Cardiac fibroblast (primary cell): ENCODE data around the gene MACROD2.

Experiments
- DNase-seq, 2 donors: peaks; one replicate each; pipeline versions ENCODE4 v3.0.0 to v3.0.0-alpha.2; 2010; ENCODE audit warnings: low read depth in 2 of 2
- H3K4me3 ChIP-seq, 2 donors: replicated peaks in 1 of 2; 1 replicate in 1 of 2; 2 replicates in 1 of 2; pipeline ENCODE4 v1.5.1; 2011; ENCODE audit warnings: low read depth in 2 of 2, low read length in 2 of 2, mild to moderate bottlenecking in 2 of 2, moderate library complexity in 1 of 2
- TF ChIP-seq, protein P1 (sequence below): IDR thresholded peaks from one replicate; pipeline ENCODE4 v1.5.1; 2011; ENCODE audit warnings: low read depth, mild to moderate bottlenecking, low read length, inconsistent platforms

The MACROD2 gene

DNA sequence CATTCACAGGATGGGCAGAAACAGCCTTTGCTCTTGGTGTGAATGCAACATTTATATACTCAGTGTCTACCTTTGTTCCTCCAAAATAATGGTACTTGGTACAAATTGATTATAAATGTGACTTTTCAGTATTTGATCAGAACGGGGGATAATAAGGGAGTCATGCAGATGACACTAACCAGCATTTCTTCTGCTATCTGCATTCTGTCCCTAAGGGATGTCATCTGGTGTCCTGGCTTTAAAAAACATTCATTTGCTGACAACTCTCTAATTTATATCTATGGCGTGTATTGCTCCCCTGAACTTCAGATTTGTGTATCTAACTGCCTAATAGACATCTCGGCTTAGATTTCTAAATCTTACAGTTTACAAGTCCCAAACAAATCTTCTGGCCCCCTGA is 418.5 kb downstream of the MACROD2 start:
- DNase-seq, result no peak
- TF ChIP-seq, protein P1, sequence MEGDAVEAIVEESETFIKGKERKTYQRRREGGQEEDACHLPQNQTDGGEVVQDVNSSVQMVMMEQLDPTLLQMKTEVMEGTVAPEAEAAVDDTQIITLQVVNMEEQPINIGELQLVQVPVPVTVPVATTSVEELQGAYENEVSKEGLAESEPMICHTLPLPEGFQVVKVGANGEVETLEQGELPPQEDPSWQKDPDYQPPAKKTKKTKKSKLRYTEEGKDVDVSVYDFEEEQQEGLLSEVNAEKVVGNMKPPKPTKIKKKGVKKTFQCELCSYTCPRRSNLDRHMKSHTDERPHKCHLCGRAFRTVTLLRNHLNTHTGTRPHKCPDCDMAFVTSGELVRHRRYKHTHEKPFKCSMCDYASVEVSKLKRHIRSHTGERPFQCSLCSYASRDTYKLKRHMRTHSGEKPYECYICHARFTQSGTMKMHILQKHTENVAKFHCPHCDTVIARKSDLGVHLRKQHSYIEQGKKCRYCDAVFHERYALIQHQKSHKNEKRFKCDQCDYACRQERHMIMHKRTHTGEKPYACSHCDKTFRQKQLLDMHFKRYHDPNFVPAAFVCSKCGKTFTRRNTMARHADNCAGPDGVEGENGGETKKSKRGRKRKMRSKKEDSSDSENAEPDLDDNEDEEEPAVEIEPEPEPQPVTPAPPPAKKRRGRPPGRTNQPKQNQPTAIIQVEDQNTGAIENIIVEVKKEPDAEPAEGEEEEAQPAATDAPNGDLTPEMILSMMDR, result no peak
- H3K4me3 ChIP-seq, result no peak overlapping the region

DNA sequence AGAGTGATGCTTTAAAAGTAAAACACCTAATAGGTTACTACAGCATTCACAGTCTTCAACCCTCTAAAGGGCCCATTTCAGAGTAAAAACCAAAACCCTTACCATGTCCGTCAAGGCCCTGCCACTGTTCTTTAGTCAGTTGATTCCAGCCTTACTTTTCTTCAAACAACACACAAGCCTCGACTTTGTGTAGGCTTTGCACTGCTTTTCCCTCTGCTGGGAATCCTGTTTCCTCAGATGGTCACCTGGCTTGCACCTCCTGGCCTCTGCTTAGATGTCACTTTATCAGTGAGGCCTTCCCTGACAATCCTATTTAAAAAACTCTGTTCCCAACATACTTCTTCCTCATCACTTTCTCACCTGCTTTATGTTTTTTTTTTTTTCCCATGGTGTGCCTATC is 419.2 kb downstream of the MACROD2 start:
- no peak for DNase-seq
- no peak overlapping the region for H3K4me3 ChIP-seq
- TF ChIP-seq, protein P1, result no peak

DNA sequence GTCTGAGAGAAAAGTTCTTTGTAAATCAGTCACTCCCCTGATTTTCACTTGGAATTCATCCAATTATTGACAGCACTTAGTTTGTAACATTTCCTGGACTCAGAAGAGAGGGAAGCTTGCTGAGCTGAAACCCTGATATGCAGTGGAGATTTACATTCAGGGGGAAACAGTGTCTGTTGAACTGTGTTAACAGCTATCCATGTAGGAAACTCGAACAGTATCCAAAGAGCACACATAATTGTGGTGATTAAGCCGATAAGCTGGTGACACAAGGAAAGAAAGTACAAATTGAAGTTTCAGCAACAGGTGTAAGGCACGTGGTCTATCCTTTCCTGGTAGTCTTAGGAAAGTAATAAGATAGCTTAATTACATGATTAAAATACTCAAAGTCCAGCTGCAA is 420.2 kb downstream of the MACROD2 start:
- TF ChIP-seq, protein P1, result no peak
- DNase-seq, result no peak

DNA sequence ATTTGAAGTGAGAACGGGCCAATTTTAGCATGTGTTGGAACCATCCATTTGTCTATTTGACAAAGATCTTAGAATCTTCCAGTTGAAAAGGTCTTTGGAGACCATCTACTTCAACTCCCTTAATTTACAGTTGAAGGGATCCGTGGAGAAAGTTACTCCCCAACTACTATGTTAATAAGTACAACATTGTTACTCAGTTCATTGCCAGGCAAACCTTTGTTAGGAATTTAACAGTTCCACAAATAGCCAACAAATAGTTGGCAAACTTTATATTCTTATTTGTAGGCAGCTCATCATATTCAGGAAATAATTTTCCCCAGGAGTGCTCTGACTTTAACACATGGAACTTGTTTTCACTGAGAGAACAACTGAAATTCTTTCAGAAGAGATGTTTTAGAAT is 423.1 kb downstream of the MACROD2 start:
- no peak overlapping the region for H3K4me3 ChIP-seq
- DNase-seq, result peak in 1 of 2 donors; percentile 1
- TF ChIP-seq, protein P1, result no peak

More for the DNA sequence above, 420.2 kb downstream of the MACROD2 start:
- H3K4me3 ChIP-seq, result no peak overlapping the region

DNA sequence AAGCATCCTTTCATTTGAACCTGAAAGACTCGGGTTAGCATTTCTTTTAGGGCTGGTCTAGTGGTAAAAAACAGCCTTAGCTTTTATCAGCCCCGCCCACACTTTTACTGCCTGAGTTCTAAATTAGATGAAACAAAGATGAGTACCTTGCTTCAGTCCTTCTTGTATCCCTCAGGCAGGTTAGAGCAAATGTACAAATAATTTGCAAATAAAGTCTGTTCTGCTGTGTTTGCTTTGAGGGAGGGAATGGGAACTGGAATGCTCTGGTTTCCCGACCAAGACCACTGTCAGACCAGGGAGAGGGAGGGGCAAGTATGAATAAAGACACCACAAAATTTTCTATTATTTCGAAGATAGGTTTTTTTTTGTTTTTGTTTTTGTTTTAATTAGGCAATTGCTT is 427.6 kb downstream of the MACROD2 start:
- TF ChIP-seq, protein P1, result no peak
- no peak overlapping the region for H3K4me3 ChIP-seq
- DNase-seq, result no peak

DNA sequence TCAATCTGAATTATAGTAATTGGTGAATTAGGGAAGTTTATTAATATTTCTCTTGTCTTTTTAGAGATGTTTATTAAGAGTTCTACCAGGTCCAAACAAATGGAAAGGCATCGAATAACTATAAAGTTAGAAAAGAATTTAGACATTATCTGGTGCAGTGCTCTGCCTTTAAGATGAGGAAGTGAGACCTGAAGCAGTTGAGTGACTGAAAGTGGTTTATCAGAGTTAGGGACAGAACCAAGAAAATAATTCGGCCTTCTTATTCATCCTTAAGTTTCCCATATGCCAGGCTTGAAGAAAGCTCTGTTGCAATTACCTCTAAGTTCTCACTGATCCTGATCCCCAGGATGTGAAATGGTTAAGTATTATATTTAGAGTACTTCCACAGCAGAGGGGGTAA is 436.3 kb downstream of the MACROD2 start:
- no peak for DNase-seq
- TF ChIP-seq, protein P1, result no peak
- H3K4me3 ChIP-seq, result no peak overlapping the region

DNA sequence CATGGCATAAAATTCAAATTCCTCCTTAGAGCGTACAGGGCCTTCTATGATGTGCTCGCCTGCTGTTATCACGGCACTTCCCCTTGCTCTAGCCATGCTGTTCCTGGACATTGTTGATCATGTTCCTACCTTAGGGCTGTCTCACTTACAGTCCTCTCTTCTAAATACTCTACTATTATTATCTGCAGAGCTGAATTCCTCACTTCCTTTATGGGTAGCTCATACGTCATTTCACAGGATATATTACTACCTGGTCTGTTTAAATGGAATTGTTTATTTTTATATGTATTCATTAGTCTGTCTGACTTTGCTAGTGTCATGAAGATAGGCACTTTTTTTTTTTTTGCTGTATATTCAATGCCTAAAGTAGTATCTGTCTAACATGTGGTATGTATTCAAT is 436.8 kb downstream of the MACROD2 start:
- DNase-seq, result no peak
- H3K4me3 ChIP-seq, result no peak overlapping the region
- TF ChIP-seq, protein P1, result no peak
